Colonic mucosa (tissue), 4 donors: Measurements from ENCODE around the gene TRNT1. TPM values are rescaled to one million over a fixed set of nuclear protein-coding genes. Genes with fewer than 3 reads are reported as not detected.

ENCODE experiments used
- DNase-seq: peaks from one replicate; pipeline ENCODE4 v3.0.0-alpha.2; 2020
- H3K27ac ChIP-seq: fragments of 200-600 bp; one replicate; pipeline ENCODE4 v1.8.0; 2021
- H3K27me3 ChIP-seq: fragments of 200-600 bp; one replicate; pipeline ENCODE4 v1.8.0; 2021
- H3K36me3 ChIP-seq: fragments of 200-600 bp; one replicate; pipeline ENCODE4 v1.8.0; 2021
- H3K4me1 ChIP-seq: fragments of 200-600 bp; one replicate; pipeline ENCODE4 v1.8.0; 2021; ENCODE audit warnings: mild to moderate bottlenecking
- H3K4me3 ChIP-seq: fragments of 200-600 bp; one replicate; pipeline ENCODE4 v1.8.0; 2021
- H3K9ac ChIP-seq, 2 donors: one replicate each; pipeline ENCODE4 v1.7.0; 2013; ENCODE audit warnings: control low read depth in 2 of 2, low read depth in 2 of 2, low read length in 2 of 2
- H3K9me3 ChIP-seq: fragments of 200-600 bp; one replicate; pipeline ENCODE4 v1.8.0; 2021
- CTCF ChIP-seq: fragments of 200-600 bp; IDR thresholded peaks from one replicate; pipeline ENCODE4 v1.8.0; 2022; ENCODE audit warnings: antibody characterized with exemption, mild to moderate bottlenecking
- intact Hi-C: fragments of 100-400 bp; cut with DNase I; formaldehyde crosslinking; loops from one replicate; pipeline ENCODE4 v1.14.1; 2022
- total RNA-seq, 2 donors: library from RNA; stranded (reverse); fragmentation: NEBNext Ultra II Directional in 1 of 2; extraction: Animal tissue kit (Norgen Biotek cat#: 25700) in 1 of 2; gene quantifications; one replicate each; pipeline ENCODE4 v1.2.1, GENCODE V29; 2021
- donor health status: healthy.
- donor health status: DM: no; HTN: no; CAD: no.
- donor health status: DM: no; HTN: no; CAD: no.

The TRNT1 gene
- total RNA-seq, 2 donors from 2014 or later, result 15.7 to 26.8 TPM

GRCh38 chr3:3097958-3098357 lies 28.8 kb upstream of the TRNT1 start:
- no peaks in the 10 kb centered on the region for H3K27me3 ChIP-seq
- no peaks in the 10 kb centered on the region for H3K9me3 ChIP-seq
- H3K36me3 ChIP-seq, result no peaks in the 10 kb centered on the region
- no peaks in the 10 kb centered on the region for H3K4me1 ChIP-seq
- no peak overlapping the region for H3K9ac ChIP-seq
- no peak for DNase-seq
- H3K27ac ChIP-seq, result no peak overlapping the region
- no peak overlapping the region for H3K4me3 ChIP-seq
- intact Hi-C loops, result no loop called here
- no peak for TF ChIP-seq CTCF

- intact Hi-C loops, result no loop called here
- Histone ChIP-seq H3K9ac (no peak overlapping the region), H3K27ac (no peak overlapping the region), H3K4me3 (no peak overlapping the region), H3K36me3 (no peaks in the 10 kb centered on the region), H3K4me1 (no peaks in the 10 kb centered on the region), H3K27me3 (no peaks in the 10 kb centered on the region), H3K9me3 (no peaks in the 10 kb centered on the region)
- no peak for DNase-seq
- no peak for TF ChIP-seq CTCF
Observed at GRCh38 chr3:3101660-3102458, 24.9 kb upstream of the TRNT1 start.

GRCh38 chr3:3102751-3103150 lies 24.0 kb upstream of the TRNT1 start:
- intact Hi-C loops, result no loop called here
- H3K36me3 ChIP-seq, result no peaks in the 10 kb centered on the region
- H3K9ac ChIP-seq, result no peak overlapping the region
- H3K27me3 ChIP-seq, result no peaks in the 10 kb centered on the region
- H3K27ac ChIP-seq, result no peak overlapping the region
- DNase-seq, result no peak
- no peak for TF ChIP-seq CTCF
- no peaks in the 10 kb centered on the region for H3K4me1 ChIP-seq
- H3K9me3 ChIP-seq, result no peaks in the 10 kb centered on the region
- H3K4me3 ChIP-seq, result no peak overlapping the region

- TF ChIP-seq CTCF, result no peak
- Histone ChIP-seq H3K27ac (no peak overlapping the region), H3K4me1 (no peaks in the 10 kb centered on the region), H3K27me3 (no peaks in the 10 kb centered on the region), H3K9ac (no peak overlapping the region), H3K4me3 (no peak overlapping the region), H3K36me3 (no peaks in the 10 kb centered on the region), H3K9me3 (no peaks in the 10 kb centered on the region)
- no peak for DNase-seq
- intact Hi-C loops, result no loop called here
Observed at GRCh38 chr3:3105246-3105645, 21.5 kb upstream of the TRNT1 start.

- Histone ChIP-seq H3K27ac (no peak overlapping the region), H3K4me3 (no peak overlapping the region), H3K27me3 (no peaks in the 10 kb centered on the region), H3K9me3 (no peaks in the 10 kb centered on the region), H3K36me3 (no peaks in the 10 kb centered on the region), H3K4me1 (no peaks in the 10 kb centered on the region), H3K9ac (no peak overlapping the region)
- intact Hi-C loops, result no loop called here
- DNase-seq, result no peak
- TF ChIP-seq CTCF, result no peak
Observed at GRCh38 chr3:3105815-3106214, 20.9 kb upstream of the TRNT1 start.
